Spleen (tissue), 11 donors: ENCODE measurements around the gene INO80. TPM values are rescaled to one million over a fixed set of nuclear protein-coding genes. Genes with fewer than 3 reads are reported as not detected.

Experiments
- DNase-seq: peaks from one replicate; pipeline ENCODE4 v3.0.0-alpha.2; 2020
- H3K27ac ChIP-seq, 8 donors: fragments of 200-600 bp; sonication (generic) in 7 of 8; 1 replicate in 4 of 8; 2 replicates in 4 of 8; pipeline versions ENCODE4 v1.5.0 to v1.8.0; 2016 to 2021; ENCODE audit warnings: inconsistent platforms in 4 of 8, mild to moderate bottlenecking in 4 of 8, moderate library complexity in 1 of 8
- H3K27me3 ChIP-seq, 7 donors: fragments of 200-600 bp; sonication (generic) in 6 of 7; replicated peaks in 1 of 7; 1 replicate in 4 of 7; 2 replicates in 3 of 7; pipeline versions ENCODE4 v1.5.0 to v1.8.0; 2016 to 2021; ENCODE audit warnings: inconsistent platforms in 3 of 7, mild to moderate bottlenecking in 1 of 7
- H3K36me3 ChIP-seq, 6 donors: fragments of 200-600 bp; sonication (generic) in 5 of 6; 1 replicate in 4 of 6; 2 replicates in 2 of 6; pipeline versions ENCODE4 v1.5.0 to v1.8.0; 2016 to 2021; ENCODE audit warnings: inconsistent platforms in 2 of 6
- H3K4me1 ChIP-seq, 6 donors: fragments of 200-600 bp; sonication (generic) in 5 of 6; 1 replicate in 3 of 6; 2 replicates in 3 of 6; pipeline versions ENCODE4 v1.5.0 to v1.8.0; 2016 to 2021; ENCODE audit warnings: inconsistent platforms in 3 of 6
- H3K4me3 ChIP-seq, 8 donors: fragments of 200-600 bp; sonication (generic) in 7 of 8; 1 replicate in 4 of 8; 2 replicates in 4 of 8; pipeline versions ENCODE4 v1.5.0 to v1.8.0; 2016 to 2021; ENCODE audit warnings: inconsistent platforms in 4 of 8, mild to moderate bottlenecking in 4 of 8, moderate library complexity in 2 of 8
- H3K9me3 ChIP-seq, 8 donors: fragments of 200-600 bp; sonication (generic) in 7 of 8; 1 replicate in 4 of 8; 2 replicates in 4 of 8; pipeline versions ENCODE4 v1.5.0 to v1.8.0; 2016 to 2021; ENCODE audit warnings: inconsistent platforms in 4 of 8
- CTCF ChIP-seq, 11 experiments: fragments of 200-600 bp in 7 of 11; fragments of 450-650 bp in 4 of 11; sonication (generic) in 4 of 11; IDR thresholded peaks in 8 of 11; conservative IDR thresholded peaks in 3 of 11; 1 replicate in 7 of 11; 2 replicates in 4 of 11; pipeline versions ENCODE4 v1.4.0 to v1.8.0; 2016 to 2021; ENCODE audit warnings: antibody characterized with exemption in 11 of 11, inconsistent platforms in 4 of 11, mild to moderate bottlenecking in 1 of 11
- POLR2A ChIP-seq, 3 donors: fragments of 450-650 bp; IDR thresholded peaks; one replicate each; pipeline ENCODE4 v1.5.1; 2017; ENCODE audit warnings: antibody characterized with exemption in 3 of 3, mild to moderate bottlenecking in 1 of 3
- POLR2AphosphoS5 ChIP-seq, 3 donors: sonication (generic); formaldehyde crosslinking; IDR thresholded peaks; one replicate each; pipeline ENCODE4 v1.5.1; 2017; ENCODE audit warnings: antibody characterized with exemption in 3 of 3
- WGBS, 5 donors: extraction: QIAGEN DNeasy Blood & Tissue Kit in 3 of 5; methylation state at CpG; one replicate each; pipeline versions ENCODE4 v1.1.5 to v1.1.7; 2013 to 2018; 5-methylcytosine and 5-hydroxymethylcytosine counted together
- intact Hi-C: fragments of 100-400 bp; cut with DNase I; formaldehyde crosslinking; loops from one replicate; pipeline ENCODE4 v1.15.0; 2023; ENCODE audit warnings: low total_unique reads
- polyA plus RNA-seq, 3 donors: library from polyadenylated mRNA; stranded (reverse); fragments of 200-250 nt; gene quantifications; one replicate each; pipeline ENCODE4 v1.2.1, GENCODE V29; 2013
- total RNA-seq, 7 donors: library from RNA; depleted of rRNA in 3 of 7; stranded (reverse); fragments of >200 nt in 3 of 7; fragmentation: NEBNext Ultra II Directional in 4 of 7; extraction: Animal tissue kit (Norgen Biotek cat#: 25700) in 4 of 7; gene quantifications; one replicate each; pipeline versions ENCODE4 v1.1.0 to v1.2.1, GENCODE V29; 2016 to 2021
- donor health status: healthy with polysubstance abuse.
- donor health status: DM: no; HTN: no; CAD: no; lungs with moderate emphysema.
- donor health status: DM: no; HTN: no; CAD: no.
- donor health status: Bipolar disorder and iron deficiency.
- donor health status: healthy.
- donor health status: DM: no; HTN: no; CAD: no.
- donor health status: DM: yes; HTN: yes; CAD: no.

INO80 gene
- total and polyA plus RNA-seq, 10 donors: 5.2 to 39.4 (median 25.9) TPM

- no peak overlapping the region for H3K4me3 ChIP-seq
- intact Hi-C loops: no loop called here
- no peak for TF ChIP-seq CTCF (IDR thresholded peaks at IDR 0.05 in 8 of 11, conservative IDR thresholded peaks at IDR 0.05 in 3 of 11)
- TF ChIP-seq POLR2AphosphoS5 (IDR thresholded peaks at IDR 0.05): no peak
- TF ChIP-seq POLR2A (IDR thresholded peaks at IDR 0.05): no peak
- peaks cover 0 to 8% (median 0%) of the 10 kb centered on the region in 6 donors for H3K4me1 ChIP-seq
- H3K27me3 ChIP-seq: no peaks in the 10 kb centered on the region
- no peak overlapping the region for H3K27ac ChIP-seq
- H3K36me3 ChIP-seq: no peaks in the 10 kb centered on the region
- WGBS, 5 donors: 77 to 81% (median 80%) methylated on average over 7 of the region's 7 CpGs
- no peak for DNase-seq
- no peaks in the 10 kb centered on the region for H3K9me3 ChIP-seq
Measured at GRCh38 chr15:40968290-40969085, 147.6 kb downstream of the INO80 start.

- no peaks in the 10 kb centered on the region for H3K9me3 ChIP-seq
- H3K27me3 ChIP-seq: no peaks in the 10 kb centered on the region
- no peak overlapping the region for H3K27ac ChIP-seq
- no peaks in the 10 kb centered on the region for H3K36me3 ChIP-seq
- TF ChIP-seq POLR2AphosphoS5 (IDR thresholded peaks at IDR 0.05): no peak
- TF ChIP-seq CTCF (IDR thresholded peaks at IDR 0.05 in 8 of 11, conservative IDR thresholded peaks at IDR 0.05 in 3 of 11): no peak
- no peak for TF ChIP-seq POLR2A (IDR thresholded peaks at IDR 0.05)
- 72 to 80% (median 74%) methylated on average over 13 of the region's 13 CpGs for WGBS, 5 donors
- peaks cover 0 to 24% (median 9%) of the 10 kb centered on the region in 6 donors for H3K4me1 ChIP-seq
- intact Hi-C loops: no loop called here
- no peak for DNase-seq
- H3K4me3 ChIP-seq: no peak overlapping the region
Measured at GRCh38 chr15:40964634-40965033, 151.4 kb downstream of the INO80 start.

- H3K9me3 ChIP-seq: no peaks in the 10 kb centered on the region
- WGBS, 5 donors: 78 to 92% (median 84%) methylated on average over 5 to 8 of the region's 8 CpGs
Measured at GRCh38 chr15:40964006-40964405, 152.1 kb downstream of the INO80 start.

More at GRCh38 chr15:40964006-40964405, 152.1 kb downstream of the INO80 start:
- H3K27me3 ChIP-seq: no peaks in the 10 kb centered on the region
- no peak overlapping the region for H3K27ac ChIP-seq
- intact Hi-C loops: no loop called here
- no peak for DNase-seq
- H3K36me3 ChIP-seq: no peaks in the 10 kb centered on the region
- peaks cover 0 to 25% (median 9%) of the 10 kb centered on the region in 6 donors for H3K4me1 ChIP-seq
- TF ChIP-seq POLR2A (IDR thresholded peaks at IDR 0.05) (no peak), POLR2AphosphoS5 (IDR thresholded peaks at IDR 0.05) (no peak), CTCF (IDR thresholded peaks at IDR 0.05 in 8 of 11, conservative IDR thresholded peaks at IDR 0.05 in 3 of 11) (no peak)
- no peak overlapping the region for H3K4me3 ChIP-seq
